Renal pelvis (tissue), 4 donors: ENCODE results near the gene DCN. TPM values are rescaled to one million over a fixed set of nuclear protein-coding genes. Genes with fewer than 3 reads are reported as not detected.

Experiments used
- DNase-seq: peaks from one replicate; pipeline ENCODE4 v3.0.0-alpha.2; 2013
- polyA plus RNA-seq, 3 donors: library from polyadenylated mRNA; unstranded; fragments of 120-200 nt; gene quantifications; one replicate each; pipeline ENCODE4 v1.2.1, GENCODE V29; 2013; ENCODE audit not compliant: insufficient read length in 3 of 3

Gene DCN
- polyA plus RNA-seq, 3 donors = 446 to 532 (median 446) TPM

DNA sequence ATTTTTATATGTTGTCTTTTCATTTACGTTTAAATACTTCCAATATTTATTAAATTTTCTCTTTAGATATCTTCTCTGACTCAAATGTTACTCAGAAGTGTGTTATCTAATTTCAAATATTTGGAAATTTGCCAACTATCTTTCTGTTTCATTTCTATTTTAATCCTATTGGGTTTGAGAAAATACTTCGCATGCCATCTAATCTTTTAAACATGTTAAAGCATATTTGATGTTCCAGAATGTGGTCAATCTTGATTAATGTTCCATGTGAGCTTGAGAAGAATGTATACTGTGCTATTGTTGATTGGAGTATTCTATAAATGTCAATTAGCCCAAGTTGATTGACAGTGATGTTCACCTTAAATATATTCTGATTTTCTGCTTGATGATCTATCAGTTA is 11.9 kb upstream of the DCN start:
- no peak for DNase-seq

DNA sequence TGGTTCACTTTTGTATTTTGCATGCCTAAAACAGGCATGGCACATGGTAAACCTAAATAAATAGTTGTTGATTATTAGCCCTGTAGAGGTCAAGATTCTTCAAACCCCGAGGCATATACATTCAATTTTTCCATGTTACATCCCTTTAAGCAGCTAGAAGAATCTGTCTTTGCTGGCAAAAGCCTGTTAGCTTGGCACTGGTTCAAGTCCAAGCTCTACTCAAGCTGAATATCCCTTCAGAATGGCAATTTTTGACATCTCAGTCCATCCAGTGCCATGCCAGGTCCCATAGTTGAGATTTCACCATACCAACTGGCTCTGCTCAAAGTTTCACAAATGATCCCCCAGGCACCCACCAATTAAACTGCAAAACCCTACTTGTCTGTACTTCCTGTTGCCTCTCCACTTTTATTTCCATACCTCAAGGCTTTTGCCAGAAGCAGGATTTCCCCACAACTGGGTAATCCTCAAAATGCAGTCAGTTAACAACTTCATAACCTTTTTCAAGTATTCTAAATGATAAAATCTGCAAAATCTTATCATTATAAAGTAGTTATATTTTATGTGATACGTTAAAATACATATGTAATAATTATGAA is 9.0 kb upstream of the DCN start:
- no peak for DNase-seq

DNA sequence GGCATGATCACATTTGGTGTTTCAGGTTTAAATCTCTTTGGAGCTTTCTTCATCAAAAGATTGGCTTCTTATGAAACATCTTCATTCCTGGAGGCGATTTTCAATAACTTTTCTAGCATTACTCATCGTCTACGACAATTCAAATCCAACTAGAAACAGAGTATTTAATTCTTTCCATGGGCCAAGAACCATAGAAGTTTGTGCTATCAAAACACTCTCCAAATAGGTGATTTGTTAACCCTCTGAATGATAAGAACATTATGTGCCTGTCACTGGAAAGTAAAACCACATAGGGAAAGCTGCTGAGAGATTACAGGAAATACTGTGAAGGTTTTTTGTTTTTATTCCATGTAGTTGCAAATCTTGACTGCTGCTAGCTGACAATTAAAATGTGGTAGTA is 6.9 kb upstream of the DCN start:
- no peak for DNase-seq

DNA sequence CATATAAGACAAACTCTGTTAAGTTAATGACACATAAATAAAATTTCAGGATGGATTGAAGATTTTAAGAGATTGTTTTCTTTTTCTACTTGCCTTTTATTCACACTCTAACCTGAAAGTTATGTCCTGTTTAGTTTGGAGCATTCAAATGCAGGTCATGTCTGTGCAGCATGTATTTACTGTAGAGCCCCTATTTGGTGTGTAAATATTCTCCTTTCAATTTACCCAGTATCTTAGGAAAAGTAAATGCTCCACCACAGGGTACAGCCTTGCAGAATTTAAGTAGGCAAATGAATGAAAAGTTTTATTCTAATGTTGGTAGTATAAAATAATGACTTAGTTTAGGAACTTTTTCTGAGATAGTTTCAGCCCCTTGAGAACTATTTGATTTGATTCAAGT is 6.2 kb upstream of the DCN start:
- DNase-seq = no peak

DNA sequence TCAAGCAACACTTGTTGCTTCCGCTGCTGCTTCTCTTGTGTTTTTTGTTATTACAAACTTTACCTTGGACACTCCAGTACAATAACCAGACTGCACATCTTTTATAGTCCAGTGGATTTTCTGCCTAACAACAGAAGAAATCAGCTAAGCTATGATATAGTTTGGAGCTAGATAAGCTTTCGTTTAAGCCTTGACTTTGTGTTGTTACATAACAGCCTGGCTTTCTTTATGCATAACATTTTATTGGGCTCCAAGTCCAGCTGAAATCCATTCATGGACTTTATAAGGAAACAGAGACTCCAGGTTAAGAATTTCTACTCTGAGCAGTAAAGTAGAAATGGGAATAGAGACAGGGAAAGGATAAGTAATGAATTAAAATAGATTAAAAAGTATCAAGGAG is 3.5 kb upstream of the DCN start:
- DNase-seq = no peak

DNA sequence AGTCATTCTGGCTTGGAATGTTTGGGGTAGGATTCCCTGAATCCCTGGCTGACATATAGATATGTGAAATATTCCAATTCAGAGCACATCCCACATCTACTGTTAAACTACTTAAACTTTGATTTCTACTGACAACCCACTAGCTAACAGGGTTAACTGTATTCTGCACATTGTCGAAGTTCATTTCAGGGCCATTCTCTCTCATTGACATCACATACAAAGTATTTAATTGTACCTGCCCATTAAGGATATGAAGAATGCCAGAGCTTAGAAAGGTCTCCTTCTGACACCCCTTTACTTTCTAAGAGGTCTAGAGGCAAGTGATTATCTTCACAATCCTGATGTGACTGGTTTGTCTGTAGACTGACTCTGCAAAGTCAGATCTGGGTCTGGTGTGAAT is 2.8 kb upstream of the DCN start:
- no peak for DNase-seq

DNA sequence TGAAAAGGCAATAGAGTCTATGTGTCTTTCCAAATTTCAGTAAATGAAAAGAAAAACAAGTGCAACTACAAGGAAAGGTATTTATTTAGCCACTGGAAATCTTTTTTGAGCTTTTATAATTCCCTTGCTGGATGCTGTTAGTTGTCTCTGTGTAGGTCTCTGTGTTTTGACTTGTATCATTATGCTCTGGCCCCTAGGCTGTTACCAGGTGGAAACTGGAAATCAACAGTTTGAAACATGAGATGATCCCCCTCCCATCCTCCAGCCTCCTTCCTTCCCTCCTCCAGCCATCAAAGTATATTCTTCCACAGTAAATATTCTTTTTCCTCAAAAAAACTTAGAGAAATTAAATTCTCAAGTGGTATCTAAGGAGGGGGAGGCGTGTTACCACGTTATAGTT is 934 bp upstream of the DCN start:
- DNase-seq = no peak

DNA sequence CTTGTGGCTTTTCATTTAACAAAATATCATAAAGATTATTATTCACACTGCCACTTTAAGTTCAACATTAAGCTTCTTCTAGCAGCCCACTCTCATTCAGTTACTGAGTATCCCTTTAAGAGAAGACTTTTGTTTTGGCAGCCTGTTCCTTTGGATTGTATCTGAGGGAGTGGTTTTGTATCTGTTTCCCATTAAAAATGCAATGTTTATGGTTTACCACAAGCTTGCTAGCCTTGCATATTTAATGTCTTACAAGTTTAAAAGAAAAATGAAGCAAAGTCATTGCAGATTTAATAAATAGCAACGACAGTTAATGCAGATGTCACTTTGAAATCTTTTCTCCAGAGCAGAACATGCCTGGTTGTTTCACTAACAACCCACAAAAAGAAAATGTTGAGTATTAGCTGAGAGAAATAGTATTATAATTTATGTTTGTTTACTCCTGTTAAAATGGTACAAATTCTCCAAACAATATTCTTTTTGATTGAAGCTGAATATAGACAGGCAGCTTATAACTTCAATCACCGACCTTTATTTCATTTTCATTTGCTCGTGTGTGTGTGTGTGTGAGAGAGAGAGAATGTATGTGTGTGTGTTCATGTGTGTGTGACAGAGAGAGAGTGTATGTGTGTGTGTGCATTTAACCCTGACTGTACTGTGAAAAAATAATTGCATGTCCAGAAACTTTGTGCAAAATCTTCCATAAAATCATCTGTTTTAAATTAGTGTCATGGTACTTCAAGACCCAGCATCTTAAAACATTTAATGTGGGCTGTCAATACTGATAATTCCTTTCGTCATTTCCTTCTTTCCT is 1.8 kb downstream of the DCN start:
- DNase-seq = no peak

DNA sequence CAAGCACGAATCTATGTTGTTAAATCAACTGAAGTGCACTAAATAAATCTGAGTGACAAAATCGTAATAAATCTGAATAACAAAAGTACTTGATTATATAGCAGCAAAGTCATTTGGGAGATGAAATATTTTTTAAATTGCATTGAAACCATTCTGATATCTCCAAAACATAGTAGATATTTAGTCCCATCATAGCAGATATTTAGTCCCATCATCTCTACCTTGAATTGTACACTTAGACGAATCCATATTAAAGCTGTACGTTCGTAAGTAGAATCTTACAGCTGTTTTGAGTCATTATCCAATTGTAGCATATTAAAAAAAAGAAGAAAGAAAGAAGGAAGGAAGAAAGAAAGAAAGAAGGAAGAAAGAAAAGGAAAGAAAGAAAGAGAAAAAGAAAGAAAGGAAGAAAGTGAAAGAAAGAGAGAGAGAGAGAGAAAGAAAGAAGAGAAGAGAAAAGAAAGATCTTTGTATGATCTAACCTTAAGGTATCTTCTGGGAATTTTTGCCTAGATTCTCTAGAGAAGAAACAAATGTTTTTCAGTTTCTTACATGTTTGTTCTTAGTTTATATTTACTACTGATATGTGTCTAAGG is 2.6 kb downstream of the DCN start:
- DNase-seq = no peak

DNA sequence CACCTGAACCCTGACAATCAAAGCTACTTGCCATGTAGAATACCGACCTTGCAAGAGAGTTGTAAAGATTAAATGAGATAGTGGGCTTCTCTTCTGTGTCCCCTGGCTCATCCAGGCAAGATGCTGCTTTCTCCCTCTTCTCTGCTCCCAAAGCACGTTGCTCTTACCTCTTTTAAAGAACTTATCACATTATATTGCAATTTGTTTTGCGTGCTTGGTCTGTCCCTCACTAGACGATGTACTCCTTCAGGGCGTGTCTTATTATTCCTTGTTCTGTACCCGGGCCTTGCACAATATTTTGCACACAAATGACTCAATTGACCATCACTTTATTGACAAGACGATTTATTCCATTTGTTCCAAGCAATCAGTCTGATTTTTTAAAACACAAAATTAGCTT is 3.3 kb downstream of the DCN start:
- no peak for DNase-seq

DNA sequence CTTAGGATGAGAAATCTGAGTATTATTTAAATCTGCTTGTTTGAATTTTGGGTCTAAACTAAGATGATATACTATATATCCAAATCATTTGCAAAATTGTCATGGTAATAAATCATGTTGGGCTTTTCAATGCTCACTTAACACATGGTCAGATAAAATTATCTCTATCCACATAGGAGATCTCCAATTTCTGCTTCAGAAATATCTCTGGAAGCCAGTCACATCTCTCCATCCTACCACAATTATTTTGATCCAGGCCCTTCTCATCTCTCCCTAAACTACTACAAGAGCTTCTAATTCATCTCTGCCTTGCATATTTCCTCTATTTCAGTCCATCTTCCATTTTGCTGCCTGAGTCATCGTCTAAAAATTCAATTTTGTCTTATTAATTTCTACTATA is 3.8 kb downstream of the DCN start:
- DNase-seq = no peak

DNA sequence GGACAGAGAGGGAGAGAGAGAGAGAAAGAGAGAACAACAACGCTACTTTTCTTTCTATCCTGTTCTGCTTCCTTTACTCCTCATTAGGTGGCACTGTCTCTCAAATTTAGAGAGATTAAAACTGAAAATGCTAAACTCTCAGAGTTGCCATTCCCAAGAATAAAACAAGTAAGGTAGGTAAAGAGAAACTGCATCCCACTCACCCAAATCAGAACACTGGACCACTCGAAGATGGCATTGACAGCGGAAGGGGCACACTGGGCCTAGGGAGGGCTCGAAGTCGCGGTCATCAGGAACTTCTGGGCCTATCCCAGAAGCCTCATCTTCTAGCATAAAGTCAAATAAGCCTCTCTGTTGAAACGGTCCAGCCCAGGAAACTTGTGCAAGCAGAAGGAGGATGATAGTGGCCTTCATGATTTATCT is 4.5 kb downstream of the DCN start:
- DNase-seq = no peak

DNA sequence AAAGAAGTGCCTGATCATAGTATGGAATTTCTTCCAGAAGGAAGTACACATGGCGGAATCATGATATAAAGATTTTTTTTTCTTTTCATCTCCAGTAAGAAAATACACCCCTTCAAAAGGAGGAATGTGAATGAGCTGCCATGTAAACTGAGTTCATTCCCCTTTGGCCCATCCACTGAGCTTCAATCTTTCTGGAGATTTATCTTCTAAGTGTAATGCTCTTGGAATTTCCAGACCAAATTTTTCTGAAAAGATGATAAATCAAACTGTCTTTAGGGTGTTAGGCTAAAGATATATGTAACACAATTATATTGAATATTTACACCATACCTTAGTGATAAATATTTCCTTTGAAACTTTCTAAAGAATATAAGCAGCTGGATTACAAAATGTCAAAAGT is 5.2 kb downstream of the DCN start:
- no peak for DNase-seq

DNA sequence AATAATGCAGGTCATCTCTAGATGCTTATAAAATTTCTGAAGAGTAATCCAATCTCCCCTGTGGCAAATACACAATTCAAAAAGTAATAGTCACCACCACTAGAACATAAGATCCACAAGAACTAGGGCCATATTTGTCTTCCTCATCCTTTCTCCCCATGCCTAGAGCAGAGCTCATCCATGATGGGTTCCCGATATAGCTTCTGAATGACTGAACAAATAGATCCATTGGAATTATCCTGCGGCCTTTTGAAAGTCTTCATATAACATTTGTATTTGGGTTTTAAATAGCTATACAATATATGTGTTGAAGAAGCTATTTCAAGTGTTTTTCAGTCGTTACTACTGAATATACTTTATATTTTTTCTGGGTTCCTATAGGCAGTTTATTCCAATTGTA is 5.7 kb downstream of the DCN start:
- no peak for DNase-seq

DNA sequence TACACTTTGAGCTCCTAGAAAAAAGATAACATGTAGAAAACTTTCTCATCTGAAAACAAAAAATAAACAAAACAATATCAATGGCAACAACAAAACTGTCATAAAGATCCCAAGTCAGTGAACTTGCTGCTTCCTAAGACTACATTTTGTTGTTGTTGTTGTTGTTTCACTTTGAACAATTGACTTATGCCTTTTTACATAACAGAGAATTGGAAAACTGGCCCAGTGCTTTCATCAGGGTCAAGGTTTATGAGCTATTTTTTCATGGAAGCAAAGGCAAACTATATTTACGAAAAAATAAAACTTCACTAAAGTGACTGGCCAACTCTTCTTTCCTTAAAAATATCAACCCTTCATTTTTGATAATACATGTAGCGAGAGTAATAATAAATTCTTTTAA is 6.3 kb downstream of the DCN start:
- DNase-seq = no peak

DNA sequence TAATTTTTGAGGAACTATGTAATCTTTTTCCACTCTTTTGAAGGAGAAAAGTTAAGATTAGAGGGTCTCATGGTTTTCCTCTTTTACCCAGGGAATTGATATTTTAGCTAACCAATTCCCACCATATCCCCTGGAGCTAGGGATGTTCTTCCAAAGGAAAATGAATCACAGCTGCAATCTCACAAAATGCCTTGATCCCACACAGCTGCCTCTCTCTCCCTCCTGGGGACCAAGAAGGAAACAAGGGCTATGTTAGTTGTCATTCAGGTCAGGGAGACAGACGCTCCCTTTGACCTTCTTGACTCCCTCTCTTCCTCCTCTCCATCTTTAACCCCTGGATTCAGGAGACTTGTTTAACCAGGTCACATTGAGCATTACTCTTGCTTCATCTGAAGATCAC is 9.5 kb downstream of the DCN start:
- no peak for DNase-seq

DNA sequence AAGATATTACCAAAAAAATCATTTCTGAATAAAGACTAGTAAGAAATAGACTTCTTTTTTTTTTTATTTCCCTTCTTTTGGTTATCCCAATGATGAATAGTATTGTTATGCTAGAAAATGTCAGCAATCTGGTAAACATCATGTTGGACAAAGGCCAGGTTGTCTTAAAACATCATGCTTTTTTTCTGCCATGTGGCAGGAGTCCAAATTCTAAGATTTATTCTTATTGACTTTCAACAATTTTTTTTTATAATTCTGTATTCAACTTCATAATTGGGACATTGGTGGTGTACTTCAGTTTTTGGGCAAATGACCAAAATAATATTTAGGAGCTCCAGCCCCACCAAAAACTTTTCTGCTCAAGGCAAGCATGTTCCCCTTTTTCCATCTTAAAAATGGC is 10.5 kb downstream of the DCN start:
- DNase-seq = no peak

DNA sequence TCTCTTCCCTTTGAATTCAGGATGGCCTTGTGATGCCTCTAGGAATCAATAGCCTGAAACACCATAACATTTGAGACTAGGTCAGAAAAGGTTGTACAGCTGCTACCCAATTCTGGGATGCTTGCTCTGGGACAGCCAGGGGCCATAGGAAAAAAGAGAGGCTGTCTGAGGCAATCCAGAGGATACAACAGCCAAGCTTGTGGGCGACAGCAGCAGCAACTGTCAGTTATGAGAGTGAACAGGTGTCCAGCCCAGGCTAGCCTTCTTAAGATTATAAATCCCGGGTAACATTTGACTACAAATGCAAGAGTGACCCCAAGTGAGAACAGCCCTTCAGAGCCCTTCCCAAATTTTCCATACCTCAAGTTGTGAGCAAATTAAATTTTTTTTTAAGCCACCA is 11.1 kb downstream of the DCN start:
- DNase-seq = no peak

DNA sequence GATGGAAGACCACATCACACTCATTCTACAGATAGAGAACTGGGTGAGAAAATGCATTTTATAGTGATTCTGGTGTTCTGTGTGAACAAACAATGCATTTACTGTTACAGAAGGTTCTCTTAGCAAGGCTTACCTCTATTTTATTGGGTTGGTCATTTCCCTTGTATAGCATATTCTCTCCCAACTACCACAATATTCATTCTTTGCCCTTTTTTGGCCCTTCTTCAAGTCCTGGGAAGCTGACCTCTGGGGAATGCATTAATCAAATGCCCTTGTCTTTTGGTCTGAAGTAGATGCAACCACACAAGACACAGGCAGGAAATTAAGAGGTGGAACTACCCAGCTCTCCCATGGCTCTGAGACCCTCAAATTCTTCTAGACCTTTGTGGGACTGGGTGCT is 19.5 kb downstream of the DCN start:
- DNase-seq = no peak

DNA sequence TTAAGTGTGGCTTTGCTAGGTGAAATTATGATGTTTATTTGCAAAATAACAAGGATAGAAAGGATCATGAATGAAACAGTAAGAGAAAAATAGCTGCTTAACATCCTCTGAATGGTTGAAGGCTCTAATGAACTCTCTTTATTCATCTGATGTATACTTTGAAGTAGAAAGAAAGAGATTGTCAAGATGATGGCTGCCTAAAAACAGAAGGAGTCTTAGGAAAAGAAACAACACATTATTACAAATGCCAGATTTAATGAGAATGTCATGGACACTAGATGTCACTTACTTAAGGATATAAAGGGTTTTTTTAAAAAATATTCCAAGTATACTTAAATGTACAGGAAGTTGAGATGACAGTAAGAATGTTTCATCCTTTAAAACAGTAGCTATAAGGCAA is 21.6 kb downstream of the DCN start:
- DNase-seq = no peak

DNA sequence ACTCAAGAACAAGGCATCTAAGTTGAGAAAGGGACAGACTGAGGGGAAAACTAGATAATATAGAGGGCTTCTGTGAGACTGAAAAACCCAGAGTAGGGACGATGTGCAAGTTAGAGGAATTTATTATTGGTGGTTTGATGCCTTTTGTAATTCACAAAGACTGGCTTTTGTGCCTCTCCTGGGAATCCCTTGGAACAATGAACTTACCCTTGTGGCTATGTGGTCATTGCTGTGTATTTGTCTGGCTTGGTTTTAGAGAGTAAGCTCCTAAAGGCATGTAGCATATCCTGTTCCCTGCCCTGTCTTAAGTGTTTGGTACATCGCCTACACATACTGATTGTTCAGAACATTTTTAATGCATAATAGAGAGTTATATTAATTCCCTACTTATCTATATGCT is 26.6 kb downstream of the DCN start:
- DNase-seq = no peak

DNA sequence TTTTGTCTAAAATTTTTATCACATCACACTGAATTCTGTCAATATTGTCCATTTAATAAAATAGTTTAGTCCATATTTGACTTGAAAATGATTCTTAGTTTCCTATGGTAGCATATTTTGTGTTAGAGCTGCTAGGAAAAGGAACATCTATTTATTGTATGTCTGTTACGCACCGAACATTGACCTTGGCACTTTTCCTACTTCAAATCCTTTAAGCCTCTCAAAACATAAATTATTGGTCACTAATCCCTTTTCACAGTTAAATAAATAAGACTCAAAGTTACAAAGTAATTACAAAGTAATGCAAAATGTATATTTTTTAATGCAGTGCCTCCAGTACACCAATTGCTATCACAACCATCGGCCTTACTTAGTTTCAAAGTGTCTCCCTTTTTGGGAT is 28.5 kb downstream of the DCN start:
- no peak for DNase-seq

DNA sequence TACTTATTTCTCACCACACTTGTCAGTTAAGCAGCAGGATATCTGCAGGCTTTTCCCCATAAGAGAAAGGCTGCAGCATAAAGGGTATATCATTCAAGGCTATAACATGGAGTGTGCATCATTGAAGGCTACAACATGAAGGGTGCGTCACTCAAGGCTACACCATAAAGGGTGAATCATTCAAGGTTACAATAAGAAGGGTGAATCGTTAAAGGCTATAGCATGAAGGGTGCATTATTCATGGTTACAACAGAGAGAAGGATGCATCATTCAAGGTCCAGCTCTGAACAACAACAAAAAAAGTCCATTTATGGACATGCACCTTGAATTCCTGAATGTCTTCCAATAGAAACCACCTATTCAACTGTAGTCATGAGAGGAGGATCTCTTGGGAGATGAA is 38.6 kb downstream of the DCN start:
- no peak for DNase-seq

DNA sequence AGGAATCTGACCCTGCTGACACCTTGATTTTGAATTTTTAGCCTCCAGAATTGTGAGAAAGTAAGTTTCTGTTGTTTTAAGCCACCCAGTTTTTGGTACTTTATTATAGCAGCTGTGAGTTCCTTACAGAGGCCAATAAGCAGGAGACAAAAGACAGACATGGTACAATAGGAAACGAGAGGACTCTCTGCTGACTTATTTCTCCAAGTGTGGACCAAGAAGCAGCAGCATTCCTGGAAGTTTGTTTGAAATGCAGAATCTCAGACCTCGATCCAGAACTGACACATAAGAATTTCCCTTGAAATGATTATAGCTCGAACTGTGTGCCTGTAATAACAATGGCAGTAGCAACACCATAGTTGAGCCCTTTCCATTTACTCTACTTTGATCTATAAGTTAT is 39.4 kb downstream of the DCN start:
- DNase-seq = no peak
